GM23338 (cell line): Measurements from ENCODE around the gene MPPE1. TPM values are rescaled to one million over a fixed set of nuclear protein-coding genes. Genes with fewer than 3 reads are reported as not detected.
A peak's percentile ranks its signal among the peaks of the same experiment; 100 is the strongest.

Source experiments
- ATAC-seq: fragments of 200-7000 bp; cut with Tn5 transposase; 3 replicates; pipeline ENCODE4 v1.9.1; 2020
- DNase-seq: peaks from one replicate; pipeline ENCODE4 v3.0.0-alpha.2; 2015; ENCODE audit warnings: low spot score
- H2AFZ ChIP-seq: fragments of 200-600 bp; sonication (generic); 2 replicates; pipeline ENCODE4 v1.8.0; 2016; ENCODE audit warnings: antibody characterized with exemption, mild to moderate bottlenecking, moderate library complexity
- H3F3A ChIP-seq: fragments of 200-600 bp; sonication (generic); replicated peaks from 2 replicates; pipeline ENCODE4 v1.8.0; 2017; ENCODE audit warnings: antibody characterized with exemption, mixed run types, low read depth
- H3K27ac ChIP-seq: fragments of 200-600 bp; sonication (generic); 2 replicates; pipeline ENCODE4 v1.6.1; 2016; ENCODE audit warnings: low read depth
- H3K27me3 ChIP-seq: fragments of 200-600 bp; sonication (generic); 2 replicates; pipeline ENCODE4 v1.8.0; 2016; ENCODE audit warnings: mild to moderate bottlenecking, mixed run types, moderate library complexity; ENCODE audit not compliant: insufficient read depth
- H3K36me3 ChIP-seq: fragments of 200-600 bp; sonication (generic); 2 replicates; pipeline ENCODE4 v1.8.0; 2016; ENCODE audit warnings: mild to moderate bottlenecking; ENCODE audit not compliant: insufficient read depth
- H3K4me1 ChIP-seq: fragments of 200-600 bp; sonication (generic); 2 replicates; pipeline ENCODE4 v1.8.0; 2016; ENCODE audit warnings: mild to moderate bottlenecking, moderate library complexity; ENCODE audit not compliant: insufficient read depth
- H3K4me2 ChIP-seq: fragments of 200-600 bp; sonication (generic); 2 replicates; pipeline ENCODE4 v1.7.1; 2017; ENCODE audit warnings: mixed run types
- H3K4me3 ChIP-seq: fragments of 200-600 bp; sonication (generic); 2 replicates; pipeline ENCODE4 v1.6.1; 2016; ENCODE audit warnings: mixed run types
- H3K79me2 ChIP-seq: fragments of 200-600 bp; sonication (generic); replicated peaks from 2 replicates; pipeline ENCODE4 v1.8.0; 2017; ENCODE audit warnings: mild to moderate bottlenecking; ENCODE audit not compliant: insufficient read depth
- H3K9me2 ChIP-seq: fragments of 200-600 bp; sonication (generic); 2 replicates; pipeline ENCODE4 v1.8.0; 2017; ENCODE audit not compliant: insufficient read depth
- H4K20me1 ChIP-seq: fragments of 200-600 bp; sonication (generic); replicated peaks from 2 replicates; pipeline ENCODE4 v1.8.0; 2017; ENCODE audit warnings: mild to moderate bottlenecking; ENCODE audit not compliant: insufficient read depth
- H3K27ac Mint-ChIP-seq: 2 replicates; pipeline ENCODE4 v1.8.0; 2020; ENCODE audit warnings: inconsistent platforms, mild to moderate bottlenecking, moderate library complexity, mixed read lengths
- H3K27me3 Mint-ChIP-seq: 3 replicates; pipeline ENCODE4 v1.8.0; 2022; ENCODE audit warnings: low read depth, mild to moderate bottlenecking, moderate library complexity, mixed read lengths, inconsistent platforms; ENCODE audit not compliant: insufficient read depth, poor library complexity
- H3K36me3 Mint-ChIP-seq: 3 replicates; pipeline ENCODE4 v1.8.0; 2021; ENCODE audit warnings: low read depth, mild to moderate bottlenecking, inconsistent platforms, moderate library complexity, mixed read lengths
- H3K4me1 Mint-ChIP-seq: 3 replicates; pipeline ENCODE4 v1.8.0; 2020; ENCODE audit warnings: mild to moderate bottlenecking, inconsistent platforms, mixed read lengths
- H3K4me3 Mint-ChIP-seq: 3 replicates; pipeline ENCODE4 v1.8.0; 2021; ENCODE audit warnings: moderate library complexity, mild to moderate bottlenecking, inconsistent platforms, mixed read lengths
- H3K9me3 Mint-ChIP-seq: 3 replicates; pipeline ENCODE4 v1.8.0; 2020; ENCODE audit warnings: moderate library complexity, mild to moderate bottlenecking, inconsistent platforms, mixed read lengths
- CREB1 ChIP-seq: fragments of 250-450 bp; sonication (Bioruptor Pico); IDR thresholded peaks from 2 replicates; pipeline ENCODE4 v1.5.0; 2020; ENCODE audit warnings: low read depth, mild to moderate bottlenecking, moderate library complexity
- EZH2 ChIP-seq: fragments of 200-600 bp; sonication (generic); IDR thresholded peaks from one replicate; pipeline ENCODE4 v1.8.0; 2017; ENCODE audit warnings: antibody characterized with exemption, mild to moderate bottlenecking, low read depth; ENCODE audit not compliant: unreplicated experiment
- EZH2phosphoT487 ChIP-seq: fragments of 200-600 bp; sonication (generic); IDR thresholded peaks from one replicate; pipeline ENCODE4 v1.8.1; 2018; ENCODE audit warnings: antibody characterized with exemption; ENCODE audit not compliant: unreplicated experiment
- JUNB ChIP-seq: IDR thresholded peaks from one replicate; pipeline ENCODE4 v1.6.1; 2016; ENCODE audit warnings: antibody characterized with exemption; ENCODE audit not compliant: unreplicated experiment
- NANOG ChIP-seq: IDR thresholded peaks from 2 replicates; pipeline ENCODE4 v1.6.1; 2016; ENCODE audit warnings: antibody characterized with exemption, borderline replicate concordance
- POLR2AphosphoS5 ChIP-seq: IDR thresholded peaks from 2 replicates; pipeline ENCODE4 v1.6.1; 2016; ENCODE audit warnings: antibody characterized with exemption, low read depth
- STAT1 ChIP-seq: IDR thresholded peaks from one replicate; pipeline ENCODE4 v1.6.1; 2016; ENCODE audit warnings: antibody characterized with exemption; ENCODE audit not compliant: unreplicated experiment
- ZNF114 ChIP-seq: fragments of 250-450 bp; sonication (Bioruptor Pico); IDR thresholded peaks from 2 replicates; pipeline ENCODE4 v1.5.0; 2020; ENCODE audit warnings: mild to moderate bottlenecking, moderate library complexity
- ZNF331 ChIP-seq: fragments of 250-450 bp; sonication (Bioruptor Pico); IDR thresholded peaks from 2 replicates; pipeline ENCODE4 v1.5.0; 2020; ENCODE audit warnings: low read depth, mild to moderate bottlenecking, moderate library complexity
- polyA plus RNA-seq: library from polyadenylated mRNA; unstranded; fragments of >200 nt; fragmentation: Nextera tagmentation; extraction: Ambion mirVana; gene quantifications from 2 replicates; pipeline ENCODE4 v1.2.1, GENCODE V29; 2016
- total RNA-seq: library from RNA; depleted of rRNA; stranded (reverse); fragments of >200 nt; shearing (Covaris generic); gene quantifications from 2 replicates; pipeline ENCODE4 v1.2.3, GENCODE V29; 2014
- TF ChIP-seq, protein P1 (sequence below): IDR thresholded peaks from 2 replicates; pipeline ENCODE4 v1.6.1; 2016; ENCODE audit warnings: antibody characterized with exemption
- TF ChIP-seq, protein P2 (sequence below), 2 experiments: fragments of 200-600 bp in 1 of 2; sonication (generic) in 1 of 2; conservative IDR thresholded peaks; 2 replicates each; pipeline versions ENCODE4 v1.5.1 to v1.6.1; 2016 to 2017; ENCODE audit warnings: antibody characterized with exemption in 2 of 2, low read depth in 2 of 2, mild to moderate bottlenecking in 2 of 2, moderate library complexity in 1 of 2
- TF ChIP-seq, protein P3 (sequence below): IDR thresholded peaks from one replicate; pipeline ENCODE4 v1.6.1; 2018; ENCODE audit warnings: antibody characterized with exemption; ENCODE audit not compliant: unreplicated experiment
- TF ChIP-seq, protein P4 (sequence below): fragments of 250-450 bp; sonication (Bioruptor Pico); IDR thresholded peaks from 2 replicates; pipeline ENCODE4 v1.5.0; 2020; ENCODE audit warnings: mild to moderate bottlenecking, moderate library complexity

Gene MPPE1
- total and polyA plus RNA-seq, 2 experiments from 2014 or later, result 18.8 to 24.6 TPM

DNA sequence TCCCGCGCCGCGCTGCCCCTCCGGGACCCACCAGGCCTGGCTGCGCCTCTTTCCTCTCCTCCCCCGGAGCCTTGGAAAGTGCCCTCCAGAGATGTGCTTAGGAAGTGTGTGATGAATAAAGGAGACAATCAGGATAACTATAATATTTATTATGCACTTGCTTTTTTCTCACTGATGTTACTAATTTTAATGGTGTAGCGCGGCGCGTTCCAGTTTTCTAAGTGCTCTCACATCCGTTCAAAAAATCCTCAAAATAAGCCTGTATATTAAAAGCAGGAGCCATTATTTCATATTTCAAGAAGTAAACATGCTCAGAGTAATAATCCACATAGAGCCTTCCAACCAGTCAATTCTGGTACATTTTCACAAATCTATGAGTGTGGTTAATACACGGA is 941 bp upstream of the MPPE1 start:
- no peak overlapping the region for H3K27ac Mint-ChIP-seq
- peaks cover 23% of the 10 kb centered on the region for H3K4me1 Mint-ChIP-seq
- DNase-seq, result no peak
- no peaks in the 10 kb centered on the region; the same call in 1 of the 2 replicates for H3K79me2 ChIP-seq
- peak overlapping the region; percentile 78 for H3K4me3 ChIP-seq
- peaks cover 16% of the 10 kb centered on the region for H3K27me3 Mint-ChIP-seq
- H3K4me3 Mint-ChIP-seq, result peak overlapping the region; percentile 75
- H3K36me3 Mint-ChIP-seq, result no peaks in the 10 kb centered on the region; the same call in 1 of the 3 replicates
- ATAC-seq, result no peak
- H2AFZ ChIP-seq, result peak overlapping the region; percentile 78; the same call in 1 of the 2 replicates
- H3K4me1 ChIP-seq, result peaks cover 34% of the 10 kb centered on the region
- peaks cover 13% of the 10 kb centered on the region; the same call in 1 of the 2 replicates for H3F3A ChIP-seq
- TF ChIP-seq, protein P1, sequence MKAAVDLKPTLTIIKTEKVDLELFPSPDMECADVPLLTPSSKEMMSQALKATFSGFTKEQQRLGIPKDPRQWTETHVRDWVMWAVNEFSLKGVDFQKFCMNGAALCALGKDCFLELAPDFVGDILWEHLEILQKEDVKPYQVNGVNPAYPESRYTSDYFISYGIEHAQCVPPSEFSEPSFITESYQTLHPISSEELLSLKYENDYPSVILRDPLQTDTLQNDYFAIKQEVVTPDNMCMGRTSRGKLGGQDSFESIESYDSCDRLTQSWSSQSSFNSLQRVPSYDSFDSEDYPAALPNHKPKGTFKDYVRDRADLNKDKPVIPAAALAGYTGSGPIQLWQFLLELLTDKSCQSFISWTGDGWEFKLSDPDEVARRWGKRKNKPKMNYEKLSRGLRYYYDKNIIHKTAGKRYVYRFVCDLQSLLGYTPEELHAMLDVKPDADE, result no peak
- no peak for TF ChIP-seq ZNF114 (CRISPR knock-in tag)
- TF ChIP-seq NANOG, result no peak
- no peak for TF ChIP-seq POLR2AphosphoS5
- TF ChIP-seq, protein P2, sequence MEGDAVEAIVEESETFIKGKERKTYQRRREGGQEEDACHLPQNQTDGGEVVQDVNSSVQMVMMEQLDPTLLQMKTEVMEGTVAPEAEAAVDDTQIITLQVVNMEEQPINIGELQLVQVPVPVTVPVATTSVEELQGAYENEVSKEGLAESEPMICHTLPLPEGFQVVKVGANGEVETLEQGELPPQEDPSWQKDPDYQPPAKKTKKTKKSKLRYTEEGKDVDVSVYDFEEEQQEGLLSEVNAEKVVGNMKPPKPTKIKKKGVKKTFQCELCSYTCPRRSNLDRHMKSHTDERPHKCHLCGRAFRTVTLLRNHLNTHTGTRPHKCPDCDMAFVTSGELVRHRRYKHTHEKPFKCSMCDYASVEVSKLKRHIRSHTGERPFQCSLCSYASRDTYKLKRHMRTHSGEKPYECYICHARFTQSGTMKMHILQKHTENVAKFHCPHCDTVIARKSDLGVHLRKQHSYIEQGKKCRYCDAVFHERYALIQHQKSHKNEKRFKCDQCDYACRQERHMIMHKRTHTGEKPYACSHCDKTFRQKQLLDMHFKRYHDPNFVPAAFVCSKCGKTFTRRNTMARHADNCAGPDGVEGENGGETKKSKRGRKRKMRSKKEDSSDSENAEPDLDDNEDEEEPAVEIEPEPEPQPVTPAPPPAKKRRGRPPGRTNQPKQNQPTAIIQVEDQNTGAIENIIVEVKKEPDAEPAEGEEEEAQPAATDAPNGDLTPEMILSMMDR (conservative IDR thresholded peaks at IDR 0.05; ENCODE audit: low read depth in 2 of 2), result no peak
- no peak for TF ChIP-seq EZH2
- TF ChIP-seq ZNF331 (CRISPR knock-in tag), result no peak
- TF ChIP-seq CREB1 (CRISPR knock-in tag), result no peak
- no peak for TF ChIP-seq EZH2phosphoT487
- TF ChIP-seq, protein P3, sequence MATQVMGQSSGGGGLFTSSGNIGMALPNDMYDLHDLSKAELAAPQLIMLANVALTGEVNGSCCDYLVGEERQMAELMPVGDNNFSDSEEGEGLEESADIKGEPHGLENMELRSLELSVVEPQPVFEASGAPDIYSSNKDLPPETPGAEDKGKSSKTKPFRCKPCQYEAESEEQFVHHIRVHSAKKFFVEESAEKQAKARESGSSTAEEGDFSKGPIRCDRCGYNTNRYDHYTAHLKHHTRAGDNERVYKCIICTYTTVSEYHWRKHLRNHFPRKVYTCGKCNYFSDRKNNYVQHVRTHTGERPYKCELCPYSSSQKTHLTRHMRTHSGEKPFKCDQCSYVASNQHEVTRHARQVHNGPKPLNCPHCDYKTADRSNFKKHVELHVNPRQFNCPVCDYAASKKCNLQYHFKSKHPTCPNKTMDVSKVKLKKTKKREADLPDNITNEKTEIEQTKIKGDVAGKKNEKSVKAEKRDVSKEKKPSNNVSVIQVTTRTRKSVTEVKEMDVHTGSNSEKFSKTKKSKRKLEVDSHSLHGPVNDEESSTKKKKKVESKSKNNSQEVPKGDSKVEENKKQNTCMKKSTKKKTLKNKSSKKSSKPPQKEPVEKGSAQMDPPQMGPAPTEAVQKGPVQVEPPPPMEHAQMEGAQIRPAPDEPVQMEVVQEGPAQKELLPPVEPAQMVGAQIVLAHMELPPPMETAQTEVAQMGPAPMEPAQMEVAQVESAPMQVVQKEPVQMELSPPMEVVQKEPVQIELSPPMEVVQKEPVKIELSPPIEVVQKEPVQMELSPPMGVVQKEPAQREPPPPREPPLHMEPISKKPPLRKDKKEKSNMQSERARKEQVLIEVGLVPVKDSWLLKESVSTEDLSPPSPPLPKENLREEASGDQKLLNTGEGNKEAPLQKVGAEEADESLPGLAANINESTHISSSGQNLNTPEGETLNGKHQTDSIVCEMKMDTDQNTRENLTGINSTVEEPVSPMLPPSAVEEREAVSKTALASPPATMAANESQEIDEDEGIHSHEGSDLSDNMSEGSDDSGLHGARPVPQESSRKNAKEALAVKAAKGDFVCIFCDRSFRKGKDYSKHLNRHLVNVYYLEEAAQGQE, result no peak
- no peak for TF ChIP-seq STAT1
- TF ChIP-seq, protein P4, sequence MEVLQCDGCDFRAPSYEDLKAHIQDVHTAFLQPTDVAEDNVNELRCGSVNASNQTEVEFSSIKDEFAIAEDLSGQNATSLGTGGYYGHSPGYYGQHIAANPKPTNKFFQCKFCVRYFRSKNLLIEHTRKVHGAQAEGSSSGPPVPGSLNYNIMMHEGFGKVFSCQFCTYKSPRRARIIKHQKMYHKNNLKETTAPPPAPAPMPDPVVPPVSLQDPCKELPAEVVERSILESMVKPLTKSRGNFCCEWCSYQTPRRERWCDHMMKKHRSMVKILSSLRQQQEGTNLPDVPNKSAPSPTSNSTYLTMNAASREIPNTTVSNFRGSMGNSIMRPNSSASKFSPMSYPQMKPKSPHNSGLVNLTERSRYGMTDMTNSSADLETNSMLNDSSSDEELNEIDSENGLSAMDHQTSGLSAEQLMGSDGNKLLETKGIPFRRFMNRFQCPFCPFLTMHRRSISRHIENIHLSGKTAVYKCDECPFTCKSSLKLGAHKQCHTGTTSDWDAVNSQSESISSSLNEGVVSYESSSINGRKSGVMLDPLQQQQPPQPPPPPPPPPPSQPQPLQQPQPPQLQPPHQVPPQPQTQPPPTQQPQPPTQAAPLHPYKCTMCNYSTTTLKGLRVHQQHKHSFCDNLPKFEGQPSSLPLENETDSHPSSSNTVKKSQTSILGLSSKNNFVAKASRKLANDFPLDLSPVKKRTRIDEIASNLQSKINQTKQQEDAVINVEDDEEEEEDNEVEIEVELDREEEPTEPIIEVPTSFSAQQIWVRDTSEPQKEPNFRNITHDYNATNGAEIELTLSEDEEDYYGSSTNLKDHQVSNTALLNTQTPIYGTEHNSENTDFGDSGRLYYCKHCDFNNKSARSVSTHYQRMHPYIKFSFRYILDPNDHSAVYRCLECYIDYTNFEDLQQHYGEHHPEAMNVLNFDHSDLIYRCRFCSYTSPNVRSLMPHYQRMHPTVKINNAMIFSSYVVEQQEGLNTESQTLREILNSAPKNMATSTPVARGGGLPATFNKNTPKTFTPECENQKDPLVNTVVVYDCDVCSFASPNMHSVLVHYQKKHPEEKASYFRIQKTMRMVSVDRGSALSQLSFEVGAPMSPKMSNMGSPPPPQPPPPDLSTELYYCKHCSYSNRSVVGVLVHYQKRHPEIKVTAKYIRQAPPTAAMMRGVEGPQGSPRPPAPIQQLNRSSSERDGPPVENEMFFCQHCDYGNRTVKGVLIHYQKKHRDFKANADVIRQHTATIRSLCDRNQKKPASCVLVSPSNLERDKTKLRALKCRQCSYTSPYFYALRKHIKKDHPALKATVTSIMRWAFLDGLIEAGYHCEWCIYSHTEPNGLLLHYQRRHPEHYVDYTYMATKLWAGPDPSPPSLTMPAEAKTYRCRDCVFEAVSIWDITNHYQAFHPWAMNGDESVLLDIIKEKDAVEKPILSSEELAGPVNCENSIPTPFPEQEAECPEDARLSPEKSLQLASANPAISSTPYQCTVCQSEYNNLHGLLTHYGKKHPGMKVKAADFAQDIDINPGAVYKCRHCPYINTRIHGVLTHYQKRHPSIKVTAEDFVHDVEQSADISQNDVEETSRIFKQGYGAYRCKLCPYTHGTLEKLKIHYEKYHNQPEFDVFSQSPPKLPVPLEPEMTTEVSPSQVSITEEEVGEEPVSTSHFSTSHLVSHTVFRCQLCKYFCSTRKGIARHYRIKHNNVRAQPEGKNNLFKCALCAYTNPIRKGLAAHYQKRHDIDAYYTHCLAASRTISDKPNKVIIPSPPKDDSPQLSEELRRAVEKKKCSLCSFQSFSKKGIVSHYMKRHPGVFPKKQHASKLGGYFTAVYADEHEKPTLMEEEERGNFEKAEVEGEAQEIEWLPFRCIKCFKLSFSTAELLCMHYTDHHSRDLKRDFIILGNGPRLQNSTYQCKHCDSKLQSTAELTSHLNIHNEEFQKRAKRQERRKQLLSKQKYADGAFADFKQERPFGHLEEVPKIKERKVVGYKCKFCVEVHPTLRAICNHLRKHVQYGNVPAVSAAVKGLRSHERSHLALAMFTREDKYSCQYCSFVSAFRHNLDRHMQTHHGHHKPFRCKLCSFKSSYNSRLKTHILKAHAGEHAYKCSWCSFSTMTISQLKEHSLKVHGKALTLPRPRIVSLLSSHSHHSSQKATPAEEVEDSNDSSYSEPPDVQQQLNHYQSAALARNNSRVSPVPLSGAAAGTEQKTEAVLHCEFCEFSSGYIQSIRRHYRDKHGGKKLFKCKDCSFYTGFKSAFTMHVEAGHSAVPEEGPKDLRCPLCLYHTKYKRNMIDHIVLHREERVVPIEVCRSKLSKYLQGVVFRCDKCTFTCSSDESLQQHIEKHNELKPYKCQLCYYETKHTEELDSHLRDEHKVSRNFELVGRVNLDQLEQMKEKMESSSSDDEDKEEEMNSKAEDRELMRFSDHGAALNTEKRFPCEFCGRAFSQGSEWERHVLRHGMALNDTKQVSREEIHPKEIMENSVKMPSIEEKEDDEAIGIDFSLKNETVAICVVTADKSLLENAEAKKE (CRISPR knock-in tag), result no peak
- TF ChIP-seq JUNB, result no peak
- peak overlapping the region; percentile 86 for H3K4me2 ChIP-seq
- H3K27ac ChIP-seq, result no peak overlapping the region
- H3K9me2 ChIP-seq, result no peaks in the 10 kb centered on the region
- no peaks in the 10 kb centered on the region for H4K20me1 ChIP-seq
- H3K27me3 ChIP-seq, result peaks cover 10% of the 10 kb centered on the region; the same call in 1 of the 2 replicates
- H3K36me3 ChIP-seq, result no peaks in the 10 kb centered on the region
- no peaks in the 10 kb centered on the region for H3K9me3 Mint-ChIP-seq
